Mucosa of descending colon (tissue), 3 donors: ENCODE results near the gene POLR1D. TPM values are rescaled to one million over a fixed set of nuclear protein-coding genes. Genes with fewer than 3 reads are reported as not detected.

ENCODE experiments used
- total RNA-seq, 3 donors: library from RNA; stranded (reverse); fragmentation: NEBNext Ultra II Directional in 2 of 3; extraction: Animal tissue kit (Norgen Biotek cat#: 25700) in 2 of 3; gene quantifications; one replicate each; pipeline versions ENCODE4 v1.2.1 to v1.2.4, GENCODE V29; 2021 to 2023
- donor health status: DM: no; HTN: no; CAD: no; lungs with moderate emphysema.
- donor health status: DM: no; HTN: no; CAD: no.
- donor health status: DM: no; HTN: yes; CAD: no.

The POLR1D gene
- total RNA-seq, 3 donors from 2014 or later, result 88.7 to 169 (median 91.0) TPM

Other genes with a start within 250 kb of the POLR1D start
- gene GTF3A, start 197.3 kb upstream of the POLR1D start, total RNA-seq, result 10 to 100 TPM; 32.4 to 70.7 (median 43.0) TPM
- gene MTIF3, start 171.3 kb upstream of the POLR1D start, total RNA-seq, result 10 to 100 TPM; 54.1 to 57.4 (median 56.3) TPM
- gene LNX2, start 1.4 kb upstream of the POLR1D start, total RNA-seq, result 10 to 100 TPM; 20.0 to 34.0 (median 26.2) TPM
- not detected for gene GSX1, start 170.6 kb downstream of the POLR1D start, total RNA-seq